ENCODE data around the gene ME1.

Gene ME1

DNA sequence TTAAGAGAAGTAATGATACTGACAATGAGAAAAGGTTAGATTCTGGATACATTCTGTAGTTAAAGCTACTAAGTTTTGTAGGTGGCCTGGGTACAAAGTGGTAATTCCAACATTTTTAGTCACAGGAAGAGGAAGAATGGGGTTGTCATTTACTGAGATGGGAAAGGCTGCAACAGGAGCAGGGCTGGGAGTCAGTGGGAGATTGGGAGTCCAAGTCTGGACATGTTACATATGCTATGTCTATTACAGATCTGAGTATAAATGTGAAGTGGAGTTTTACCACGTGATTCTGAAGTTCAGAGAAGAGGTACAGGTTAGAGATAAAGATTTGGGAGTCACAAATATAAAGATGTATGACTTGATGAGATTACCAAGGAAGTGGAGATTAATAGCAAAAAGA lies 121.5 kb downstream of the ME1 start:
- Histone ChIP-seq H3K27ac (ENCODE audit: extremely low read depth, low read depth, low read length) (no peak overlapping the region), H3K9me3 (ENCODE audit: control insufficient read depth, insufficient read depth, low read depth, low read length) (no peaks in the 10 kb centered on the region), H3K4me3 (ENCODE audit: low read depth, low read length) (no peak overlapping the region), H3K4me1 (ENCODE audit: control insufficient read depth, insufficient read depth, low read length) (no peaks in the 10 kb centered on the region), H3K36me3 (ENCODE audit: control insufficient read depth in 2 of 2, insufficient read depth in 1 of 2, low read length in 2 of 2) (peaks cover 0 to 3% of the 10 kb centered on the region in 2 experiments; a peak in 2 of 3 replicates)
- TF ChIP-seq ZNF335 (tag by site-specific recombination; conservative IDR thresholded peaks at IDR 0.05) (no peak), ZNF596 (tag by site-specific recombination; IDR thresholded peaks at IDR 0.05) (no peak), ZNF248 (tag by site-specific recombination; IDR thresholded peaks at IDR 0.05) (no peak), KLF10 (tag by site-specific recombination; IDR thresholded peaks at IDR 0.05) (no peak), ZFP37 (tag by site-specific recombination; IDR thresholded peaks at IDR 0.05) (no peak), ZFP41 (tag by site-specific recombination; IDR thresholded peaks at IDR 0.05; ENCODE audit: borderline replicate concordance) (no peak), ZNF670 (tag by site-specific recombination; IDR thresholded peaks at IDR 0.05; ENCODE audit: low read depth) (no peak), ZNF560 (tag by site-specific recombination; IDR thresholded peaks at IDR 0.05; ENCODE audit: borderline replicate concordance) (no peak), ZNF521 (tag by site-specific recombination; IDR thresholded peaks at IDR 0.05) (no peak), WT1 (tag by site-specific recombination; IDR thresholded peaks at IDR 0.05) (no peak), ZNF311 (tag by site-specific recombination; IDR thresholded peaks at IDR 0.05; ENCODE audit: borderline replicate concordance) (no peak), ZBTB8A (tag by site-specific recombination; IDR thresholded peaks at IDR 0.05) (no peak), ZNF544 (tag by site-specific recombination; IDR thresholded peaks at IDR 0.05) (no peak)
- TF ChIP-seq, protein P1, sequence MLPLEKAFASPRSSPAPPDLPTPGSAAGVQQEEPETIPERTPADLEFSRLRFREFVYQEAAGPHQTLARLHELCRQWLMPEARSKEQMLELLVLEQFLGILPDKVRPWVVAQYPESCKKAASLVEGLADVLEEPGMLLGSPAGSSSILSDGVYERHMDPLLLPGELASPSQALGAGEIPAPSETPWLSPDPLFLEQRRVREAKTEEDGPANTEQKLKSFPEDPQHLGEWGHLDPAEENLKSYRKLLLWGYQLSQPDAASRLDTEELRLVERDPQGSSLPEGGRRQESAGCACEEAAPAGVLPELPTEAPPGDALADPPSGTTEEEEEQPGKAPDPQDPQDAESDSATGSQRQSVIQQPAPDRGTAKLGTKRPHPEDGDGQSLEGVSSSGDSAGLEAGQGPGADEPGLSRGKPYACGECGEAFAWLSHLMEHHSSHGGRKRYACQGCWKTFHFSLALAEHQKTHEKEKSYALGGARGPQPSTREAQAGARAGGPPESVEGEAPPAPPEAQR (tag by site-specific recombination; IDR thresholded peaks at IDR 0.05): no peak
- TF ChIP-seq, protein P2, sequence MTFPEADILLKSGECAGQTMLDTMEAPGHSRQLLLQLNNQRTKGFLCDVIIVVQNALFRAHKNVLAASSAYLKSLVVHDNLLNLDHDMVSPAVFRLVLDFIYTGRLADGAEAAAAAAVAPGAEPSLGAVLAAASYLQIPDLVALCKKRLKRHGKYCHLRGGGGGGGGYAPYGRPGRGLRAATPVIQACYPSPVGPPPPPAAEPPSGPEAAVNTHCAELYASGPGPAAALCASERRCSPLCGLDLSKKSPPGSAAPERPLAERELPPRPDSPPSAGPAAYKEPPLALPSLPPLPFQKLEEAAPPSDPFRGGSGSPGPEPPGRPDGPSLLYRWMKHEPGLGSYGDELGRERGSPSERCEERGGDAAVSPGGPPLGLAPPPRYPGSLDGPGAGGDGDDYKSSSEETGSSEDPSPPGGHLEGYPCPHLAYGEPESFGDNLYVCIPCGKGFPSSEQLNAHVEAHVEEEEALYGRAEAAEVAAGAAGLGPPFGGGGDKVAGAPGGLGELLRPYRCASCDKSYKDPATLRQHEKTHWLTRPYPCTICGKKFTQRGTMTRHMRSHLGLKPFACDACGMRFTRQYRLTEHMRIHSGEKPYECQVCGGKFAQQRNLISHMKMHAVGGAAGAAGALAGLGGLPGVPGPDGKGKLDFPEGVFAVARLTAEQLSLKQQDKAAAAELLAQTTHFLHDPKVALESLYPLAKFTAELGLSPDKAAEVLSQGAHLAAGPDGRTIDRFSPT (tag by site-specific recombination; IDR thresholded peaks at IDR 0.05): no peak
- ChIA-PET POLR2A (no interaction called here), CTCF (interaction anchor here (0.9 to 1.1 kb wide), 3 partner anchors 202 to 203 kb away, joined by 3 read pairs; partner anchors contain the start of gene PRSS35)

DNA sequence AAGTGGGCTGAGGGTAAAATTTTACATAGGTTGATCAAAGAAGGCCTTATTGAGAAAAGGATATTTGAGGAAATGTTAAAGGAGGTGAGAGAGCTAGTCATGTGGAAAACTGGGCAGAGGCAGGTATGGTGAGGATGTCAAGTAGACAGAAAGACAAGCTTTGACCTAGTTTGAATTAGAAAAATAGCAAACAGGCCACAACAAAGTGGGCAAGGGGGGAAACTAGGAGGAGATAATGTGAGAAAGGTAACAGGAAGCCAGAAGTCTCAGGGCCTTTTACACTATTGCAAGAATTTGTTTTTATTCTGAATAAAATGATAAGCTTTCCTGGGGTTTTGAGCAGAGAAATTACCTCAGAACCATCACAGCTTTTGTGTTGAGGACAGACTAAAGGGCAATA lies 122.0 kb downstream of the ME1 start:
- no peak overlapping the region for H3K4me3 ChIP-seq (ENCODE audit: low read depth, low read length)
- POLR2A ChIA-PET: no interaction called here
- no peak for TF ChIP-seq SCRT2 (tag by site-specific recombination; IDR thresholded peaks at IDR 0.05)
- no peak for TF ChIP-seq ZNF184 (tag by site-specific recombination; IDR thresholded peaks at IDR 0.05)
- TF ChIP-seq ZNF394 (tag by site-specific recombination; IDR thresholded peaks at IDR 0.05; ENCODE audit: borderline replicate concordance): no peak
- no peak for TF ChIP-seq ZNF274 (IDR thresholded peaks at IDR 0.05; ENCODE audit: low read length)
- TF ChIP-seq ZNF274 (tag by site-specific recombination; IDR thresholded peaks at IDR 0.05; ENCODE audit: borderline replicate concordance): no peak
- TF ChIP-seq, protein P3, sequence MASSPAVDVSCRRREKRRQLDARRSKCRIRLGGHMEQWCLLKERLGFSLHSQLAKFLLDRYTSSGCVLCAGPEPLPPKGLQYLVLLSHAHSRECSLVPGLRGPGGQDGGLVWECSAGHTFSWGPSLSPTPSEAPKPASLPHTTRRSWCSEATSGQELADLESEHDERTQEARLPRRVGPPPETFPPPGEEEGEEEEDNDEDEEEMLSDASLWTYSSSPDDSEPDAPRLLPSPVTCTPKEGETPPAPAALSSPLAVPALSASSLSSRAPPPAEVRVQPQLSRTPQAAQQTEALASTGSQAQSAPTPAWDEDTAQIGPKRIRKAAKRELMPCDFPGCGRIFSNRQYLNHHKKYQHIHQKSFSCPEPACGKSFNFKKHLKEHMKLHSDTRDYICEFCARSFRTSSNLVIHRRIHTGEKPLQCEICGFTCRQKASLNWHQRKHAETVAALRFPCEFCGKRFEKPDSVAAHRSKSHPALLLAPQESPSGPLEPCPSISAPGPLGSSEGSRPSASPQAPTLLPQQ (tag by site-specific recombination; IDR thresholded peaks at IDR 0.05): no peak
- TF ChIP-seq ZNF76 (tag by site-specific recombination; IDR thresholded peaks at IDR 0.05; ENCODE audit: borderline replicate concordance, low read depth): no peak
- H3K9me3 ChIP-seq (ENCODE audit: control insufficient read depth, insufficient read depth, low read depth, low read length): no peaks in the 10 kb centered on the region
- peaks cover 0 to 3% of the 10 kb centered on the region in 2 experiments; a peak in 2 of 3 replicates for H3K36me3 ChIP-seq (ENCODE audit: control insufficient read depth in 2 of 2, insufficient read depth in 1 of 2, low read length in 2 of 2)
- no peaks in the 10 kb centered on the region for H3K4me1 ChIP-seq (ENCODE audit: control insufficient read depth, insufficient read depth, low read length)
- CTCF ChIA-PET: interaction anchor here (0.7 to 1.1 kb wide), 4 partner anchors 39 to 284 kb away, joined by 3 to 6 read pairs (median 4); partner anchors contain the start of gene PRSS35
- no peak overlapping the region for H3K27ac ChIP-seq (ENCODE audit: extremely low read depth, low read depth, low read length)
